SK-N-SH (cell line): ENCODE data around the gene CORO6.

Source experiments
- ELF1 ChIP-seq: IDR thresholded peaks from 2 replicates; pipeline ENCODE4 v1.4.0; 2012
- EZH2phosphoT487 ChIP-seq: fragments of 200-600 bp; sonication (generic); IDR thresholded peaks from 2 replicates; pipeline ENCODE4 v1.6.1; 2017; ENCODE audit warnings: low read depth, mixed run types, mild to moderate bottlenecking, antibody characterized with exemption, moderate library complexity, borderline replicate concordance
- GABPA ChIP-seq: IDR thresholded peaks from 2 replicates; pipeline ENCODE4 v1.4.0; 2012; ENCODE audit warnings: low read depth, mild to moderate bottlenecking
- MXI1 ChIP-seq: IDR thresholded peaks from 2 replicates; pipeline ENCODE4 v1.6.1; 2012; ENCODE audit warnings: mild to moderate bottlenecking, low read depth, low read length, improper control_type of control experiment
- POLR2AphosphoS5 ChIP-seq: IDR thresholded peaks from 2 replicates; pipeline ENCODE4 v1.6.1; 2012; ENCODE audit warnings: low read depth, low read length
- SMC3 ChIP-seq: IDR thresholded peaks from 2 replicates; pipeline ENCODE4 v1.6.1; 2012; ENCODE audit warnings: low read depth, low read length, improper control_type of control experiment
- TAF1 ChIP-seq: IDR thresholded peaks from 2 replicates; pipeline ENCODE4 v1.6.1; 2012; ENCODE audit warnings: low read depth, mild to moderate bottlenecking, low read length, moderate library complexity, borderline replicate concordance
- TEAD4 ChIP-seq: IDR thresholded peaks from 2 replicates; pipeline ENCODE4 v1.4.0; 2012; ENCODE audit warnings: mild to moderate bottlenecking, borderline replicate concordance; ENCODE audit not compliant: insufficient read depth
- TF ChIP-seq, protein P1 (sequence below): fragments of 200-600 bp; sonication (generic); IDR thresholded peaks from 2 replicates; pipeline ENCODE4 v1.6.1; 2017; ENCODE audit warnings: antibody characterized with exemption, mild to moderate bottlenecking, moderate library complexity
- TF ChIP-seq, protein P2 (sequence below): IDR thresholded peaks from 2 replicates; pipeline ENCODE4 v1.4.0; 2012; ENCODE audit warnings: low read depth
- TF ChIP-seq, protein P3 (sequence below): fragments of 150-350 bp; IDR thresholded peaks from 2 replicates; pipeline ENCODE4 v1.6.1; 2017; ENCODE audit warnings: antibody characterized with exemption, low read length, low read depth, borderline replicate concordance
- TF ChIP-seq, protein P4 (sequence below): IDR thresholded peaks from 2 replicates; pipeline ENCODE4; 2012

DNA sequence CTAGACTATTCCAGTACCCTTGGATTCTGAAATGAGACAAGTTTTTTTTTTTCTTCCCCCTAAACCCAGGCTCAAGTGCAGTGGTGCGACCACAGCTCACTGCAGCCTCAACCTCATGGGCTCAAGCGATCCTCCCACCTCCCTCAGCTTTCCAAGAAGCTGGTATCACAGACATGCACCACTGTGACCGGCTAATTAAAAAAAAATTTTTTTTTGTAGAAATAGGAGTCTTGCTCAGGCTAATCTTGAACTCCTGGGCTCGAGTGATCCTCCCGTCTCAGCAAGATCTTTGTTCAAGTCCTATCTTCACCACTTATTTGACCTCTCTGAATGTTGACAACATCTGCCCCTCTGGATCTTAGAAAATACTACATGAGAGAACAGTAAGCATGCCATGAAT, 26.6 kb upstream of the CORO6 start:
- no peak for TF ChIP-seq TEAD4
- no peak for TF ChIP-seq EZH2phosphoT487
- TF ChIP-seq TAF1, result no peak
- TF ChIP-seq, protein P1, sequence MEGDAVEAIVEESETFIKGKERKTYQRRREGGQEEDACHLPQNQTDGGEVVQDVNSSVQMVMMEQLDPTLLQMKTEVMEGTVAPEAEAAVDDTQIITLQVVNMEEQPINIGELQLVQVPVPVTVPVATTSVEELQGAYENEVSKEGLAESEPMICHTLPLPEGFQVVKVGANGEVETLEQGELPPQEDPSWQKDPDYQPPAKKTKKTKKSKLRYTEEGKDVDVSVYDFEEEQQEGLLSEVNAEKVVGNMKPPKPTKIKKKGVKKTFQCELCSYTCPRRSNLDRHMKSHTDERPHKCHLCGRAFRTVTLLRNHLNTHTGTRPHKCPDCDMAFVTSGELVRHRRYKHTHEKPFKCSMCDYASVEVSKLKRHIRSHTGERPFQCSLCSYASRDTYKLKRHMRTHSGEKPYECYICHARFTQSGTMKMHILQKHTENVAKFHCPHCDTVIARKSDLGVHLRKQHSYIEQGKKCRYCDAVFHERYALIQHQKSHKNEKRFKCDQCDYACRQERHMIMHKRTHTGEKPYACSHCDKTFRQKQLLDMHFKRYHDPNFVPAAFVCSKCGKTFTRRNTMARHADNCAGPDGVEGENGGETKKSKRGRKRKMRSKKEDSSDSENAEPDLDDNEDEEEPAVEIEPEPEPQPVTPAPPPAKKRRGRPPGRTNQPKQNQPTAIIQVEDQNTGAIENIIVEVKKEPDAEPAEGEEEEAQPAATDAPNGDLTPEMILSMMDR, result no peak
- TF ChIP-seq, protein P2, sequence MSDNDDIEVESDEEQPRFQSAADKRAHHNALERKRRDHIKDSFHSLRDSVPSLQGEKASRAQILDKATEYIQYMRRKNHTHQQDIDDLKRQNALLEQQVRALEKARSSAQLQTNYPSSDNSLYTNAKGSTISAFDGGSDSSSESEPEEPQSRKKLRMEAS, result no peak
- TF ChIP-seq, protein P3, sequence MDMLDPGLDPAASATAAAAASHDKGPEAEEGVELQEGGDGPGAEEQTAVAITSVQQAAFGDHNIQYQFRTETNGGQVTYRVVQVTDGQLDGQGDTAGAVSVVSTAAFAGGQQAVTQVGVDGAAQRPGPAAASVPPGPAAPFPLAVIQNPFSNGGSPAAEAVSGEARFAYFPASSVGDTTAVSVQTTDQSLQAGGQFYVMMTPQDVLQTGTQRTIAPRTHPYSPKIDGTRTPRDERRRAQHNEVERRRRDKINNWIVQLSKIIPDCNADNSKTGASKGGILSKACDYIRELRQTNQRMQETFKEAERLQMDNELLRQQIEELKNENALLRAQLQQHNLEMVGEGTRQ, result no peak
- TF ChIP-seq SMC3, result no peak
- TF ChIP-seq GABPA, result no peak
- TF ChIP-seq, protein P4, sequence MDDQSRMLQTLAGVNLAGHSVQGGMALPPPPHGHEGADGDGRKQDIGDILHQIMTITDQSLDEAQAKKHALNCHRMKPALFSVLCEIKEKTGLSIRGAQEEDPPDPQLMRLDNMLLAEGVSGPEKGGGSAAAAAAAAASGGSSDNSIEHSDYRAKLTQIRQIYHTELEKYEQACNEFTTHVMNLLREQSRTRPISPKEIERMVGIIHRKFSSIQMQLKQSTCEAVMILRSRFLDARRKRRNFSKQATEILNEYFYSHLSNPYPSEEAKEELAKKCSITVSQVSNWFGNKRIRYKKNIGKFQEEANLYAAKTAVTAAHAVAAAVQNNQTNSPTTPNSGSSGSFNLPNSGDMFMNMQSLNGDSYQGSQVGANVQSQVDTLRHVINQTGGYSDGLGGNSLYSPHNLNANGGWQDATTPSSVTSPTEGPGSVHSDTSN, result no peak
- no peak for TF ChIP-seq ELF1
- no peak for TF ChIP-seq MXI1
- TF ChIP-seq POLR2AphosphoS5, result no peak
